Superior temporal gyrus (tissue), 1 donor: Measurements from ENCODE around the gene MGLL.

Source experiments
- DNase-seq: peaks from one replicate; pipeline ENCODE4 v3.0.0-alpha.2; 2016; ENCODE audit errors: extremely low spot score

Gene MGLL

GRCh38 chr3:127835993-127836882 lies 13.9 kb upstream of the MGLL start:
- DNase-seq = no peak

- no peak for DNase-seq
Observed at GRCh38 chr3:127834771-127835170, 12.5 kb upstream of the MGLL start.

- DNase-seq = no peak
Observed at GRCh38 chr3:127833281-127834032, 11.1 kb upstream of the MGLL start.

GRCh38 chr3:127831723-127832172 lies 9.4 kb upstream of the MGLL start:
- DNase-seq = no peak

GRCh38 chr3:127829537-127829936 lies 7.2 kb upstream of the MGLL start:
- DNase-seq = no peak

GRCh38 chr3:127827808-127828207 lies 5.5 kb upstream of the MGLL start:
- DNase-seq = no peak

GRCh38 chr3:127825756-127826155 lies 3.4 kb upstream of the MGLL start:
- no peak for DNase-seq

- DNase-seq = no peak
Observed at GRCh38 chr3:127824151-127824825, 2.0 kb upstream of the MGLL start.

- no peak for DNase-seq
Observed at GRCh38 chr3:127823426-127823857, 1.1 kb upstream of the MGLL start.

- no peak for DNase-seq
Observed at GRCh38 chr3:127822682-127823425, 539 bp upstream of the MGLL start.

- no peak for DNase-seq
Observed at GRCh38 chr3:127821394-127821793, 921 bp downstream of the MGLL start.

- DNase-seq = no peak
Observed at GRCh38 chr3:127820826-127821313, 1.4 kb downstream of the MGLL start.

GRCh38 chr3:127820221-127820825 lies 2.0 kb downstream of the MGLL start:
- no peak for DNase-seq

GRCh38 chr3:127819656-127820055 lies 2.7 kb downstream of the MGLL start:
- no peak for DNase-seq

GRCh38 chr3:127819086-127819485 lies 3.2 kb downstream of the MGLL start:
- no peak for DNase-seq

GRCh38 chr3:127817406-127817841 lies 4.9 kb downstream of the MGLL start:
- DNase-seq = no peak

GRCh38 chr3:127816783-127817405 lies 5.4 kb downstream of the MGLL start:
- no peak for DNase-seq

- DNase-seq = no peak
Observed at GRCh38 chr3:127815641-127816605, 6.4 kb downstream of the MGLL start.

- DNase-seq = no peak
Observed at GRCh38 chr3:127815001-127815400, 7.3 kb downstream of the MGLL start.
